OCI-LY1 (cell line): ENCODE results near the gene FAM117B.

Source experiments
- H2AFZ ChIP-seq: fragments of 200-600 bp; sonication (generic), shearing (Covaris generic); 2 replicates; pipeline ENCODE4 v1.6.0; 2014; ENCODE audit warnings: antibody characterized with exemption, mild to moderate bottlenecking, low read length
- H3F3A ChIP-seq: fragments of 200-600 bp; sonication (generic), shearing (Covaris generic); 2 replicates; pipeline ENCODE4 v1.6.0; 2014; ENCODE audit warnings: mild to moderate bottlenecking, antibody characterized with exemption, low read length, moderate library complexity; ENCODE audit not compliant: insufficient read depth
- H3K27ac ChIP-seq: fragments of 200-600 bp; sonication (generic); 2 replicates; pipeline ENCODE4 v1.5.1; 2014; ENCODE audit warnings: low read length, mixed run types, mild to moderate bottlenecking, low read depth; ENCODE audit not compliant: poor library complexity, severe bottlenecking
- H3K27me3 ChIP-seq: fragments of 200-600 bp; sonication (generic); 2 replicates; pipeline ENCODE4 v1.6.0; 2014; ENCODE audit warnings: antibody characterized with exemption, mild to moderate bottlenecking, low read length, moderate library complexity; ENCODE audit not compliant: insufficient read depth
- H3K36me3 ChIP-seq: fragments of 200-600 bp; sonication (generic); 2 replicates; pipeline ENCODE4 v1.6.1; 2014; ENCODE audit warnings: mild to moderate bottlenecking, antibody characterized with exemption, low read length, moderate library complexity, mixed read lengths; ENCODE audit not compliant: insufficient read depth
- H3K4me1 ChIP-seq: fragments of 200-600 bp; sonication (generic); 2 replicates; pipeline ENCODE4 v1.5.1; 2014; ENCODE audit warnings: mild to moderate bottlenecking, low read length, moderate library complexity; ENCODE audit not compliant: insufficient read depth, severe bottlenecking
- H3K4me2 ChIP-seq: fragments of 200-600 bp; sonication (generic), shearing (Covaris generic); 2 replicates; pipeline ENCODE4 v1.6.1; 2014; ENCODE audit warnings: low read length
- H3K4me3 ChIP-seq: fragments of 200-600 bp; sonication (generic); 2 replicates; pipeline ENCODE4 v1.5.1; 2014; ENCODE audit warnings: low read length, low read depth, mild to moderate bottlenecking, mixed read lengths; ENCODE audit not compliant: poor library complexity, severe bottlenecking
- H3K79me2 ChIP-seq: fragments of 200-600 bp; shearing (Covaris generic); 2 replicates; pipeline ENCODE4 v1.6.1; 2016; ENCODE audit warnings: mixed run types, low read length, mixed read lengths; ENCODE audit not compliant: insufficient read depth
- H3K9ac ChIP-seq: fragments of 200-600 bp; sonication (generic), shearing (Covaris generic); 2 replicates; pipeline ENCODE4 v1.6.1; 2014; ENCODE audit warnings: mild to moderate bottlenecking, low read length, mixed read lengths
- H3K9me2 ChIP-seq: fragments of 200-600 bp; sonication (generic), shearing (Covaris generic); 2 replicates; pipeline ENCODE4 v1.6.1; 2014; ENCODE audit warnings: low read depth, mild to moderate bottlenecking, low read length, mixed read lengths
- H3K9me3 ChIP-seq: fragments of 200-600 bp; shearing (Covaris generic); 2 replicates; pipeline ENCODE4 v1.6.1; 2014; ENCODE audit warnings: low read length, mixed read lengths
- H4K20me1 ChIP-seq: fragments of 200-600 bp; sonication (generic), shearing (Covaris generic); 2 replicates; pipeline ENCODE4 v1.6.0; 2016; ENCODE audit warnings: mild to moderate bottlenecking, low read length; ENCODE audit not compliant: insufficient read depth
- CTCF ChIP-seq: fragments of 200-600 bp; sonication (generic), shearing (Covaris generic); IDR thresholded peaks from 2 replicates; pipeline ENCODE4 v1.5.1; 2017; ENCODE audit warnings: mild to moderate bottlenecking, antibody characterized with exemption, low read length, moderate library complexity, mixed read lengths
- EZH2 ChIP-seq: fragments of 200-600 bp; sonication (generic), shearing (Covaris generic); IDR thresholded peaks from 2 replicates; pipeline ENCODE4 v1.8.0; 2017; ENCODE audit warnings: borderline replicate concordance, mixed run types, mild to moderate bottlenecking, antibody characterized with exemption, low read length, moderate library complexity, mixed read lengths

Gene FAM117B

DNA sequence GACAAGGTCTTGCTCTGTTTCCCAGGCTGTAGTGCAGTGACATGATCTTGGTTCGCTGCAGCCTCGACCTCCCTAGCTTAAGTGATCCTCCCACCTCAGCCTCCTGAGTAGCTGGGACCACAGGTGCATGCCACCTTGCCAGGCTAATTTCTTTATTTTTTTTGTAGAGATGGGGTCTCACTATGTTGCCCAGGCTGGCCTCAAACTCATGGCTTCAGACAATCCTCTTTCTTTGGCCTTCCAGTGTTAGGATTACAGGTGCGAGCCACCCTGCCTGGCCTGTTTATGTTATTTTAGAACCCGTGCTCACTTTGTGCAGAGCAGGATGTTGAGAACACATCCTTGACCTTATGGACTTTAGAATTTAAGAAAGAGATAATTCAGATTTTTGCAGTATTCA lies 17.4 kb downstream of the FAM117B start:
- no peaks in the 10 kb centered on the region for H3K9me3 ChIP-seq
- peaks cover 37% of the 10 kb centered on the region for H3K4me1 ChIP-seq
- no peaks in the 10 kb centered on the region for H3F3A ChIP-seq
- H3K27me3 ChIP-seq, result no peaks in the 10 kb centered on the region
- no peak overlapping the region for H3K9ac ChIP-seq
- H3K9me2 ChIP-seq, result no peaks in the 10 kb centered on the region
- H3K79me2 ChIP-seq, result peaks cover 60% of the 10 kb centered on the region
- H4K20me1 ChIP-seq, result no peaks in the 10 kb centered on the region
- H3K36me3 ChIP-seq, result no peaks in the 10 kb centered on the region
- no peak overlapping the region for H3K4me3 ChIP-seq
- no peak overlapping the region for H3K4me2 ChIP-seq
- H3K27ac ChIP-seq, result no peak overlapping the region
- TF ChIP-seq EZH2 (no peak), CTCF (no peak)
- no peak overlapping the region for H2AFZ ChIP-seq

DNA sequence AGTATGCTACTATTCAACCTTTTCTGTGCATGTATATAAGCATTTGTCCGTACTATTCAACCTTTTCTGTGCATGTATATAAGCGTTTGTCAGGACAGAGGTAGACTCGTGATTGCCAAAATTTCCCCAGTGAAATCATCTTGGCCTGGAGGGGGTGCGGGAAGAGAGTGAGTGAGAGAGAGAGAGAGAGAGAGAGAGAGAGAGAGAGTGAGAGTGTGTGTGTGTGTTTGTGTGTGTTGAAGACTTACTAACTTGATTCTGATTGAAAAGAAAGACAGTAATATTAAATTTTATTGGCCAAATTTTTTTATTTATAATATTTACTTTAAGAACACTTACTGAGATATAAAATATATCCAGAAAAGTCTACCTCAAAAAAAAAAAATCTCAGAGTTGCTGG lies 19.1 kb downstream of the FAM117B start:
- H3K4me1 ChIP-seq, result peaks cover 27% of the 10 kb centered on the region
- H4K20me1 ChIP-seq, result no peaks in the 10 kb centered on the region
- no peaks in the 10 kb centered on the region for H3K9me2 ChIP-seq
- H3F3A ChIP-seq, result no peaks in the 10 kb centered on the region
- no peak overlapping the region for H3K4me2 ChIP-seq
- H3K36me3 ChIP-seq, result no peaks in the 10 kb centered on the region
- no peaks in the 10 kb centered on the region for H3K27me3 ChIP-seq
- H3K79me2 ChIP-seq, result peaks cover 64% of the 10 kb centered on the region
- H3K9ac ChIP-seq, result no peak overlapping the region
- TF ChIP-seq CTCF, result no peak
- no peak for TF ChIP-seq EZH2
- H3K27ac ChIP-seq, result no peak overlapping the region
- H3K9me3 ChIP-seq, result no peaks in the 10 kb centered on the region
- H3K4me3 ChIP-seq, result no peak overlapping the region
- no peak overlapping the region for H2AFZ ChIP-seq

DNA sequence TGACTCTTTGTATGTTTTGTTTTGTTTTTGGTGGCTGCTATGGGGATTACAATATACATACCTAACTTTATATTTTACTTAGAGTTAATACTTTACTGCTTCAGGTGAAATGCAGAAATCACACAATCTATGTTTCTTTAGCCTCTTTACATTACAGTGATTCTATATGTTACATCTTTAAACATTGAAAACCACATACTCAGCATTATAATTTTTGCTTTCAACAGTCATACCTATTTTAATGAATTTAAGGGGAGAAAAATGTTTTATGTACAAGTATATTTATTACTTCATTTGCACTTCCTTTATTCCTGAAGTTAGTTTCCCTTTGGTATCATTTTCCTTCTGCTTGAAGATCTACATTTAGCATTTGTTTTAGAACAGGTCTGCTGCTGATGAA lies 23.1 kb downstream of the FAM117B start:
- Histone ChIP-seq H3K4me2 (no peak overlapping the region), H3K27me3 (no peaks in the 10 kb centered on the region), H3K36me3 (no peaks in the 10 kb centered on the region), H3F3A (no peaks in the 10 kb centered on the region), H4K20me1 (no peaks in the 10 kb centered on the region), H3K79me2 (peaks cover 55% of the 10 kb centered on the region), H2AFZ (no peak overlapping the region), H3K9ac (no peak overlapping the region), H3K4me3 (no peak overlapping the region), H3K9me2 (no peaks in the 10 kb centered on the region), H3K27ac (no peak overlapping the region), H3K4me1 (peaks cover 23% of the 10 kb centered on the region), H3K9me3 (no peaks in the 10 kb centered on the region)
- no peak for TF ChIP-seq EZH2
- TF ChIP-seq CTCF, result no peak
